Right lobe of liver (tissue), 6 donors: ENCODE measurements around the gene VPS29. TPM values are rescaled to one million over a fixed set of nuclear protein-coding genes. Genes with fewer than 3 reads are reported as not detected.
A peak's percentile ranks its signal among the peaks of the same experiment; 100 is the strongest.
"Not testable (repeated sequence)": the region's sequence is repeated elsewhere in the genome, so short reads cannot be mapped to it uniquely, and the experiment has no call there.

Experiments
- ATAC-seq, 4 donors: fragments of 200-7000 bp; cut with Tn5 transposase; one replicate each; pipeline ENCODE4 v1.9.1; 2020; ENCODE audit warnings: mild to moderate bottlenecking in 4 of 4, moderate library complexity in 4 of 4
- DNase-seq, 3 donors: peaks; one replicate each; pipeline ENCODE4 v3.0.0-alpha.2; 2020
- H3K27ac ChIP-seq, 3 donors: fragments of 200-600 bp; one replicate each; pipeline ENCODE4 v1.8.0; 2022
- H3K27me3 ChIP-seq, 2 donors: fragments of 200-600 bp; one replicate each; pipeline ENCODE4 v1.8.0; 2022
- H3K36me3 ChIP-seq, 4 donors: fragments of 200-600 bp; sonication (generic) in 1 of 4; one replicate each; pipeline versions ENCODE4 v1.5.1 to v1.8.0; 2017 to 2022; ENCODE audit warnings: control low read depth in 1 of 4
- H3K4me1 ChIP-seq, 4 donors: fragments of 200-600 bp; sonication (generic) in 1 of 4; one replicate each; pipeline versions ENCODE4 v1.5.1 to v1.8.0; 2017 to 2022; ENCODE audit warnings: control low read depth in 1 of 4
- H3K4me3 ChIP-seq, 3 donors: fragments of 200-600 bp; one replicate each; pipeline ENCODE4 v1.8.0; 2022
- H3K9me3 ChIP-seq, 4 donors: fragments of 200-600 bp; sonication (generic) in 1 of 4; one replicate each; pipeline versions ENCODE4 v1.5.1 to v1.8.0; 2017 to 2022; ENCODE audit warnings: control low read depth in 1 of 4
- POLR2A ChIP-seq: fragments of 450-650 bp; IDR thresholded peaks from one replicate; pipeline ENCODE4 v1.6.1; 2017; ENCODE audit warnings: antibody characterized with exemption, mild to moderate bottlenecking
- WGBS: methylation state at CpG from one replicate; pipeline ENCODE4 v1.1.6; 2018; ENCODE audit warnings: low coverage, low lambda C conversion rate; ENCODE audit not compliant: insufficient coverage; ENCODE audit errors: missing lambda C conversion rate; 5-methylcytosine and 5-hydroxymethylcytosine counted together
- intact Hi-C, 2 donors: fragments of 100-400 bp; cut with DNase I; formaldehyde crosslinking; loops; one replicate each; pipeline versions ENCODE4 v1.11.2 to v1.14.1; 2022
- total RNA-seq, 6 experiments: library from RNA; depleted of rRNA in 2 of 6; stranded (reverse); fragments of >200 nt in 2 of 6; fragmentation: NEBNext Ultra II Directional in 3 of 6; extraction: Animal tissue kit (Norgen Biotek cat#: 25700) in 3 of 6; gene quantifications; one replicate each; pipeline versions ENCODE4 v1.1.0 to v1.2.4, GENCODE V29; 2016 to 2023
- TF ChIP-seq, protein P1 (sequence below), 4 donors: fragments of 200-600 bp in 3 of 4; fragments of 450-650 bp in 1 of 4; IDR thresholded peaks; one replicate each; pipeline versions ENCODE4 v1.5.1 to v1.8.0; 2016 to 2022; ENCODE audit warnings: antibody characterized with exemption in 4 of 4, mild to moderate bottlenecking in 2 of 4
- donor health status: DM: no; HTN: yes; CAD: no.
- donor health status: DM: no; HTN: no; CAD: no.
- donor health status: DM: no; HTN: no; CAD: no.
- donor health status: DM: no; HTN: yes; CAD: no.
- donor health status: DM: no; HTN: yes; CAD: no.

VPS29 gene
- total RNA-seq, 6 experiments from 2014 or later, result 37.9 to 61.2 (median 51.1) TPM

DNA sequence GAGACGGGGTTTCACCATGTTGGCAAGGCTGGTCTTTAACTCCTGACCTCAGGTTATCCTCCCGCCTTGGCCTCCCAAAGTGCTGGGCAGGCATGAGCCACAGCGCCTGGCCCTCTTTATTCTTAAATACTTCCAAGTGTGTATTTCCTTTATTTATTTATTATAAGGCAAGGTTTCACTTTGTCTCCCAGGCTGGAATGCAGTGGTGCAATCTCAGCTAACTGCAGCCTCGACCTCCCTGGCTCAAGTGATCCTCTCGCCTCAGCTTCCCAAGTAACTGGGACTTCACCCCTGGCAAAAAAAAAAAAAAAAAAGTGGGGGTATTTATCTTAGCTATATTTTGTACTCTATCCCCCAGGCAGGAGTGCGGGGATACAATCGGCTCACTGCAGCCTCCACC is 26.5 kb downstream of the VPS29 start:
- WGBS, result 99% methylated on average over 6 of the region's 7 CpGs
- Histone ChIP-seq H3K27me3 (no peaks in the 10 kb centered on the region), H3K36me3 (no peaks in the 10 kb centered on the region), H3K27ac (no peak overlapping the region), H3K4me3 (no peak overlapping the region), H3K9me3 (no peaks in the 10 kb centered on the region), H3K4me1 (no peaks in the 10 kb centered on the region)
- DNase-seq (no peak), ATAC-seq (no peak)
- intact Hi-C loops, result no loop called here
- TF ChIP-seq, protein P1, sequence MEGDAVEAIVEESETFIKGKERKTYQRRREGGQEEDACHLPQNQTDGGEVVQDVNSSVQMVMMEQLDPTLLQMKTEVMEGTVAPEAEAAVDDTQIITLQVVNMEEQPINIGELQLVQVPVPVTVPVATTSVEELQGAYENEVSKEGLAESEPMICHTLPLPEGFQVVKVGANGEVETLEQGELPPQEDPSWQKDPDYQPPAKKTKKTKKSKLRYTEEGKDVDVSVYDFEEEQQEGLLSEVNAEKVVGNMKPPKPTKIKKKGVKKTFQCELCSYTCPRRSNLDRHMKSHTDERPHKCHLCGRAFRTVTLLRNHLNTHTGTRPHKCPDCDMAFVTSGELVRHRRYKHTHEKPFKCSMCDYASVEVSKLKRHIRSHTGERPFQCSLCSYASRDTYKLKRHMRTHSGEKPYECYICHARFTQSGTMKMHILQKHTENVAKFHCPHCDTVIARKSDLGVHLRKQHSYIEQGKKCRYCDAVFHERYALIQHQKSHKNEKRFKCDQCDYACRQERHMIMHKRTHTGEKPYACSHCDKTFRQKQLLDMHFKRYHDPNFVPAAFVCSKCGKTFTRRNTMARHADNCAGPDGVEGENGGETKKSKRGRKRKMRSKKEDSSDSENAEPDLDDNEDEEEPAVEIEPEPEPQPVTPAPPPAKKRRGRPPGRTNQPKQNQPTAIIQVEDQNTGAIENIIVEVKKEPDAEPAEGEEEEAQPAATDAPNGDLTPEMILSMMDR (IDR thresholded peaks at IDR 0.05), result no peak
- no peak for TF ChIP-seq POLR2A

DNA sequence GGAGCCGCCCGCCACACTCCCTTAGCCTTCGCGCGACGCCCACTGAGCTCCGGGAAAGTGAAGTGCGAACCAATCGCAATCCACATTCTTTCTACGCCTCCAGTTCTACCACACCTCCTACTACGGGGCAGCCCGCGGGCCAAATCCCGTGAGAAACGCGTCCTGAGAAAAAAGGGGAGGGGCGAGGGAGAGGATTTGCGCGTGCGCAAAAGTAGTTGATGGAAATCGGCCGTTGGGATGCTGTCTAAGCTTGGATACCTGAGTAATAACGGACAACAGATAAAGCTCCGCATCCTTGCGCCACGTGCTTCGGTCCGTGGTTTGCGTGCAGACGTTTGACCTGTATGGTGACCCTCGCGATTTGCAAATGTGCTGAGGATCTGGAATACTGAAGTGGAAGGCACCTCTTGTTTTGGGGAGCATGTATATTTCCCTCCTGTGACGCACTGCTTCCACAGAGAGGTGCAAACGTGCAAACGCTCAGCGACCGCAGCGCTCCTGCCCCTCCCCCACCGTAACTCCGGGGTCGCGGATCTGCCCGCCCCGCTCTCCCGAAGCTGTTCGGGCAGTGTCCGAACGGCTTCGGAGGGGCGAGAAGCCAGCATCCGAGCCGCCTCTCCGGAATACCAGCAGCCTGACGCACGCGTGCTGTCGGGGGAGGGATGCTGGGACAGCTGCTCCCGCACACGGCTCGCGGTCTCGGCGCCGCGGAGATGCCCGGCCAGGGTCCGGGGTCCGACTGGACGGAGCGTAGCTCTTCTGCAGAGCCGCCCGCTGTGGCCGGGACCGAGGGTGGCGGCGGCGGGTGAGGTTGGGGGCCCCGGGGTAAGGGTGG is 33.5 kb downstream of the VPS29 start, which contains the start of the genes FAM216A and GPN3:
Gene FAM216A, plus strand, starts transcription at position 632 of the 835 bp plus-strand sequence. Its CDS starts 31 bp downstream, at position 663.
Gene GPN3, minus strand, starts transcription at position 44 of the 835 bp plus-strand sequence. CDS start 54 bp downstream, outside the sequence.
- ATAC-seq (peak; percentile 92 to 94 (median 94)), DNase-seq (peak; percentile 95 to 98 (median 97))
- H3K4me1 ChIP-seq, result peaks cover 0 to 15% (median 5%) of the 10 kb centered on the region in 4 donors
- H3K27ac ChIP-seq, result peak within 1 kb of the TSS; percentile 80 to 90 (median 89)
- peaks cover 0 to 15% (median 3%) of the 10 kb centered on the region in 4 donors for H3K36me3 ChIP-seq
- no peaks in the 10 kb centered on the region for H3K9me3 ChIP-seq
- intact Hi-C loops, result no loop called here
- 0% methylated on average over 24 of the region's 78 CpGs for WGBS
- no peaks in the 10 kb centered on the region for H3K27me3 ChIP-seq
- no peak for TF ChIP-seq POLR2A
- TF ChIP-seq, protein P1 (IDR thresholded peaks at IDR 0.05), result no peak
- peak within 1 kb of the TSS; percentile 79 to 88 (median 79) for H3K4me3 ChIP-seq

DNA sequence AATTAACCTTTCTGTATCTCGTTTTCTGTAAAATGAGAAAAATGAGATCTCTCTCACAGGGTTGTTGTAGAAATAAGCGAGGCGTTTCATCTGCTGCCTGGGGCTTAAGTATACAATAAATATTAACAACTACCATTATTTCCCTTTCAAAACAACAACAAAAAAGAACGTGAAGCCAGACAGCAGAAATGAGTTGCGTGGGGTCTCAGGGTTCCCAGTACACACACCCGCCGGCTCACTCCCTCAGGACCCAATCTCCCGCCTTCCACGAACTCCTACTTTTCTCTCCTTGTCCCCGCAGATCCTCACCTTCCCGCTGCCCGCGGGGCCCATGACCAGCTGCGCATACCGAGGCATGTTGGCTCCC is 34.1 kb downstream of the VPS29 start:
- no peak for DNase-seq
- Histone ChIP-seq H3K4me1 (peaks cover 0 to 15% (median 5%) of the 10 kb centered on the region in 4 donors), H3K27ac (peak overlapping the region; percentile 53 to 90 (median 80)), H3K9me3 (no peaks in the 10 kb centered on the region), H3K36me3 (peaks cover 0 to 21% (median 3%) of the 10 kb centered on the region in 4 donors), H3K4me3 (peak overlapping the region; percentile 79 to 88 (median 79)), H3K27me3 (no peaks in the 10 kb centered on the region)
- TF ChIP-seq, protein P1 (IDR thresholded peaks at IDR 0.05), result no peak
- TF ChIP-seq POLR2A, result peak; percentile 90
- under 1% methylated on average over 10 of the region's 15 CpGs for WGBS
- intact Hi-C loops, result no loop called here
- ATAC-seq, result no peak

DNA sequence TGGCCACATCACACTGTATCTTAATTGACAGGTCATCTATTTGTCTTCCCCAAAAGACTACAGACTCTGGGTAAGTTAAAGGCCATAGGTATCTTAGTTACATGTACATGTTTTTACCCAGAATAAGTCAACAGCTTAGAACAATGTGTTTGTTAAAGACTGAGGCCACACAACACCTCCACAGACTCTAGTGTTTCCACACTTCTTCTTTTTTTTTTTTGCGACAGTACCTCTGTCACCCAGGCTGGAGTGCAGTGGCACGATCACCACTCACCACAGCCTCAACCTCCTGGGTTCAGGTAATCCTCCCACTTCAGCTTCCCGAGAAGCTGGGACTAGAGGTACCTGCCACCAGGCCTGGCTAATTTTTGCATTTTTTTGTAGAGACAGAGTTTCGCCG is 35.1 kb downstream of the VPS29 start:
- no peak for DNase-seq
- TF ChIP-seq, protein P1 (IDR thresholded peaks at IDR 0.05), result no peak
- TF ChIP-seq POLR2A, result no peak
- ATAC-seq, result no peak
- no peaks in the 10 kb centered on the region for H3K27me3 ChIP-seq
- 44% methylated on average over 3 of the region's 5 CpGs for WGBS
- intact Hi-C loops, result no loop called here
- no peaks in the 10 kb centered on the region for H3K9me3 ChIP-seq
- H3K4me1 ChIP-seq, result peaks cover 0 to 15% (median 5%) of the 10 kb centered on the region in 4 donors
- peaks cover 0 to 27% (median 3%) of the 10 kb centered on the region in 4 donors for H3K36me3 ChIP-seq
- H3K27ac ChIP-seq, result no peak overlapping the region
- H3K4me3 ChIP-seq, result peak overlapping the region in 1 of 3 donors; percentile 88

DNA sequence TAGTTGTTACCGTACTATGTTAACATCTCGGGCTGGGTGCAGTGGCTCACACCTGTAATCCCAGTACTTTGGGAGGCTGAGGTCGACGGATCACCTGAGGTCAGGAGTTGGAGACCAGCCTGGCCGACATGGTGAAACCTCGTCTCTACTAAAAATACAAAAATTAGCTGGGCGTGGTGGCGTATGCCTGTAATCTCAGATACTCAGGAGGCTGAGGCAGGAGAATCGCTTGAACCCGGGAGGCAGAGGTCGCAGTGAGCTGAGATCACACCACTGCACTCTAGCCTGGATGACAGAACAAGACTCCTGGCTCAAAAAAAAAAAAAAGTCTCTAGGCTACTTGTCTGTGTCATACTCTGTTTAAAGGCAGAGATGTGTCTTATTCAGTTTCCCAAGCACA is 36.1 kb downstream of the VPS29 start:
- ATAC-seq, H3K4me3 ChIP-seq, H3K27ac ChIP-seq, intact Hi-C loops, H3K27me3 ChIP-seq, H3K9me3 ChIP-seq, DNase-seq: not testable (repeated sequence)
- peaks cover 0 to 31% (median 3%) of the 10 kb centered on the region in 4 donors for H3K36me3 ChIP-seq
- peaks cover 0 to 15% (median 5%) of the 10 kb centered on the region in 4 donors for H3K4me1 ChIP-seq
- 100% methylated on average over 1 of the region's 11 CpGs for WGBS
